Measurements from ENCODE around the gene SETD2.

SETD2 gene

GRCh38 chr3:47056705-47057104 lies 107.2 kb downstream of the SETD2 start:
- H3K27ac ChIP-seq = no peak overlapping the region
- no peak overlapping the region for H3K9ac ChIP-seq
- peaks cover 21% of the 10 kb centered on the region for H3K4me1 ChIP-seq (ENCODE audit: low read depth, poor library complexity, severe bottlenecking)
- no peaks in the 10 kb centered on the region for H4K20me1 ChIP-seq (ENCODE audit: insufficient read depth)
- no peaks in the 10 kb centered on the region for H3K36me3 ChIP-seq (ENCODE audit: insufficient read depth)
- no peaks in the 10 kb centered on the region; the same call in 1 of the 2 replicates for H3K79me2 ChIP-seq (ENCODE audit: insufficient read depth, low read depth)
- no peak overlapping the region for H2AFZ ChIP-seq (ENCODE audit: low read depth)
- TF ChIP-seq CTCF (conservative IDR thresholded peaks at IDR 0.05; ENCODE audit: low read depth, low read length) = no peak
- H3K4me3 ChIP-seq (IDR thresholded peaks at IDR 0.05; ENCODE audit: insufficient read depth, low read depth, low read length) = no peak overlapping the region
- no peaks in the 10 kb centered on the region for H3K27me3 ChIP-seq (ENCODE audit: insufficient read depth, low read depth)
- H3K4me2 ChIP-seq = no peak overlapping the region

DNA sequence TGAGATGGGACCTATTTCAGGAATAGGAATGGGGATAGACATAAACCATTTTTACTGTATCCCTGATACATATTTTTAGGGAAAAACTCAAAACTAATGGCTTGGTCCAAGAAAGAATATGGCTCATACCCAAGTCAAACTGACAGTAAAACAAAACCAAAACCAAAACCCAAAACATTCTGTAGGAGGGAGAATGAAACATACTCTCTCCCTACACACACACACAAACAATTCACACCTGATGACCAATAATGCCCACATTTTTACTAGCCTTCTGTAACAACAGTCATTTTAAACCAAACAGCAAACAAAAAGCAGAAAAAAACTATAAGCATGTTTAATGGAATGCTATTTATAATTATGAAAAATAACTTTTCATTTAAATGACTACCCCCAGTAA lies 109.5 kb downstream of the SETD2 start:
- no peak overlapping the region for H3K9ac ChIP-seq
- no peaks in the 10 kb centered on the region for H3K79me2 ChIP-seq (ENCODE audit: insufficient read depth, low read depth)
- H3K27ac ChIP-seq = no peak overlapping the region
- peaks cover 21% of the 10 kb centered on the region for H3K4me1 ChIP-seq (ENCODE audit: low read depth, poor library complexity, severe bottlenecking)
- peak overlapping the region; percentile 39 for H3K4me2 ChIP-seq
- no peaks in the 10 kb centered on the region for H3K27me3 ChIP-seq (ENCODE audit: insufficient read depth, low read depth)
- no peaks in the 10 kb centered on the region for H3K36me3 ChIP-seq (ENCODE audit: insufficient read depth)
- no peaks in the 10 kb centered on the region for H4K20me1 ChIP-seq (ENCODE audit: insufficient read depth)
- no peak for TF ChIP-seq CTCF (conservative IDR thresholded peaks at IDR 0.05; ENCODE audit: low read depth, low read length)
- H2AFZ ChIP-seq (ENCODE audit: low read depth) = no peak overlapping the region
- H3K4me3 ChIP-seq (IDR thresholded peaks at IDR 0.05; ENCODE audit: insufficient read depth, low read depth, low read length) = no peak overlapping the region

DNA sequence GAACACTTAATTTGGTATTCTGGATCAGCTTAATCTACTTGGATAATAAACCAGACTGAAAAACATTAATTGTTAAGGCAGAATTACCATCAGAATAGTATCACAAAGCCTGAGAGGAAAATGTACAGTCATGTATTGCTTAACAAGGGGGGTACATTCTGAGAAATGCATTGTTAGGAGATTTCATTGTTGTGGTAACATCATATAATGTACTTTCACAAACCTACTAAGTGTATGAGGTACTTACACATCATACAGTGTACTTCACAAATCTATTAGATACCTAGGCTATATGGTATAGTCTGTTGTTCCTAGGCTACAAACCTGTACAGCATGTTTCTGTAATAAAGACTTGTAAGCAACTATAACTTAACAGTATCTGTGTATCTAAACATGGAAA lies 116.2 kb downstream of the SETD2 start:
- Histone ChIP-seq H3K9ac (no peak overlapping the region), H3K27me3 (ENCODE audit: insufficient read depth, low read depth) (no peaks in the 10 kb centered on the region), H3K36me3 (ENCODE audit: insufficient read depth) (no peaks in the 10 kb centered on the region), H3K79me2 (ENCODE audit: insufficient read depth, low read depth) (no peaks in the 10 kb centered on the region; the same call in 1 of the 2 replicates), H3K27ac (no peak overlapping the region; the same call in 1 of the 2 replicates), H3K4me2 (no peak overlapping the region), H3K4me1 (ENCODE audit: low read depth, poor library complexity, severe bottlenecking) (peaks cover 20% of the 10 kb centered on the region), H3K4me3 (IDR thresholded peaks at IDR 0.05; ENCODE audit: insufficient read depth, low read depth, low read length) (no peak overlapping the region), H2AFZ (ENCODE audit: low read depth) (no peak overlapping the region), H4K20me1 (ENCODE audit: insufficient read depth) (no peaks in the 10 kb centered on the region)
- no peak for TF ChIP-seq CTCF (conservative IDR thresholded peaks at IDR 0.05; ENCODE audit: low read depth, low read length)

GRCh38 chr3:47047069-47047468 lies 116.8 kb downstream of the SETD2 start:
- Histone ChIP-seq H3K79me2 (ENCODE audit: insufficient read depth, low read depth) (no peaks in the 10 kb centered on the region; the same call in 1 of the 2 replicates), H3K27me3 (ENCODE audit: insufficient read depth, low read depth) (no peaks in the 10 kb centered on the region), H3K9ac (no peak overlapping the region), H3K27ac (no peak overlapping the region; the same call in 1 of the 2 replicates), H4K20me1 (ENCODE audit: insufficient read depth) (no peaks in the 10 kb centered on the region), H2AFZ (ENCODE audit: low read depth) (no peak overlapping the region), H3K36me3 (ENCODE audit: insufficient read depth) (no peaks in the 10 kb centered on the region), H3K4me1 (ENCODE audit: low read depth, poor library complexity, severe bottlenecking) (peaks cover 20% of the 10 kb centered on the region), H3K4me3 (IDR thresholded peaks at IDR 0.05; ENCODE audit: insufficient read depth, low read depth, low read length) (no peak overlapping the region), H3K4me2 (no peak overlapping the region)
- no peak for TF ChIP-seq CTCF (conservative IDR thresholded peaks at IDR 0.05; ENCODE audit: low read depth, low read length)
